ENCODE results near the gene MRLN.

GRCh38 chr10:59757966-59758365, 4.7 kb upstream of the MRLN start:
- TF ChIP-seq CTCF (IDR thresholded peaks at IDR 0.05 in 8 of 11, conservative IDR thresholded peaks at IDR 0.05 in 3 of 11): no peak
- no peak for TF ChIP-seq POLR2A (IDR thresholded peaks at IDR 0.05)
- no peak for TF ChIP-seq POLR2AphosphoS5 (IDR thresholded peaks at IDR 0.05)
